ENCODE results near the gene MEST.

- TF ChIP-seq CTCF (IDR thresholded peaks at IDR 0.05) (no peak), POLR2A (IDR thresholded peaks at IDR 0.05) (no peak)
Observed at GRCh38 chr7:130461272-130461671, 30.6 kb upstream of the MEST start.

Measured in right lobe of liver (tissue), 4 donors.